H1 (cell line): Measurements from ENCODE around the gene RUFY3. TPM values are rescaled to one million over a fixed set of nuclear protein-coding genes. Genes with fewer than 3 reads are reported as not detected.

Experiments
- CHD2 ChIP-seq: IDR thresholded peaks from 2 replicates; pipeline ENCODE4 v1.6.1; 2012; ENCODE audit warnings: low read length, improper control_type of control experiment
- CHD7 ChIP-seq: fragments of 300-600 bp; sonication (generic); IDR thresholded peaks from 2 replicates; pipeline ENCODE4 v1.7.1; 2012; ENCODE audit warnings: low read length, moderate library complexity, mild to moderate bottlenecking, inconsistent platforms; ENCODE audit not compliant: insufficient replicate concordance
- polyA plus RNA-seq, 7 experiments: library from polyadenylated mRNA; depleted of rRNA in 3 of 7; stranded (reverse) in 5 of 7; unstranded in 2 of 7; fragments of >200 nt in 5 of 7; fragments of 200-250 nt in 2 of 7; gene quantifications; 1 replicate in 5 of 7; 2 replicates in 1 of 7; 4 replicates in 1 of 7; pipeline versions ENCODE4 v1.2.1 to v1.2.3, GENCODE V29; 2011 to 2013; ENCODE audit warnings: missing spikeins in 2 of 7, mixed read lengths in 2 of 7
- total RNA-seq: library from RNA; stranded (reverse); fragmentation: NEBNext Ultra II Directional; extraction: Animal tissue kit (Norgen Biotek cat#: 25700); gene quantifications from 2 replicates; pipeline ENCODE4 v1.2.1, GENCODE V29; 2021

Gene RUFY3
- total and polyA plus RNA-seq, 2 of the 8 experiments (the other 6 are each of a cell fraction or from before 2014, with no cell fraction given) = 7.8 to 33.1 TPM

GRCh38 chr4:70749313-70749712 lies 27.5 kb downstream of the RUFY3 start (continued):
- no peak for TF ChIP-seq CHD7
- no peak for TF ChIP-seq CHD2
